Measurements from ENCODE around the gene KRTAP6-1. TPM values are rescaled to one million over a fixed set of nuclear protein-coding genes. Genes with fewer than 3 reads are reported as not detected.

Gene KRTAP6-1
- total and polyA plus RNA-seq, 10 of the 15 experiments (the other 5 are each of a cell fraction or from before 2014, with no cell fraction given): 0.16 TPM; not detected in 9

- H3K4me1 ChIP-seq (ENCODE audit: control insufficient read depth, insufficient read depth, low read length): no peaks in the 10 kb centered on the region
- FAIRE-seq: no peak
- H3K36me3 ChIP-seq (ENCODE audit: control insufficient read depth in 2 of 2, insufficient read depth in 2 of 2, low read length in 1 of 2): no peaks in the 10 kb centered on the region
- no peak overlapping the region for H3K27ac ChIP-seq (ENCODE audit: control insufficient read depth, insufficient read depth)
- ATAC-seq: no peak
- H3K9ac ChIP-seq (ENCODE audit: control insufficient read depth, insufficient read depth, low read length): no peak overlapping the region
- H4K20me1 ChIP-seq (ENCODE audit: control insufficient read depth, insufficient read depth): no peaks in the 10 kb centered on the region
- SMC1A ChIA-PET (ENCODE audit: uncharacterized antibody, unreplicated experiment): no interaction called here
- H3K4me3 ChIP-seq: no peak overlapping the region
- no peaks in the 10 kb centered on the region for H3K27me3 ChIP-seq (replicated peaks in 1 of 2; ENCODE audit: control insufficient read depth in 2 of 2, insufficient read depth in 2 of 2, low read length in 1 of 2)
- H3K9me3 ChIP-seq (replicated peaks; ENCODE audit: control insufficient read depth, insufficient read depth, low read length): no peaks in the 10 kb centered on the region
- no peak overlapping the region for H2AFZ ChIP-seq (ENCODE audit: control insufficient read depth, low read depth, low read length)
- POLR2A ChIA-PET: no interaction called here
- RAD21 ChIA-PET (ENCODE audit: unreplicated experiment): no interaction called here
- intact Hi-C loops (cut with micrococcal nuclease; ENCODE audit: unreplicated experiment): no loop called here
- in situ Hi-C loops (cut with MboI): no loop called here
- no peaks in the 10 kb centered on the region for H3K79me2 ChIP-seq (ENCODE audit: control insufficient read depth, insufficient read depth, low read length)
- BruUV-seq (replicated peaks): no TSS peak
- H3K4me2 ChIP-seq (ENCODE audit: control insufficient read depth, insufficient read depth): no peak overlapping the region
- TF ChIP-seq EP300 (IDR thresholded peaks at IDR 0.05; ENCODE audit: borderline replicate concordance in 1 of 2, control insufficient read depth in 1 of 2, low read depth in 2 of 2, low read length in 2 of 2): no peak
- TF ChIP-seq PKNOX1 (IDR thresholded peaks at IDR 0.05): no peak
- no peak for TF ChIP-seq IRF4 (IDR thresholded peaks at IDR 0.05; ENCODE audit: low read depth, low read length)
- TF ChIP-seq IRF3 (IDR thresholded peaks at IDR 0.05): no peak
- no peak for TF ChIP-seq RELB (IDR thresholded peaks at IDR 0.05; ENCODE audit: low read depth)
- TF ChIP-seq HDAC2 (IDR thresholded peaks at IDR 0.05): no peak
- TF ChIP-seq IKZF1 (conservative IDR thresholded peaks at IDR 0.05): no peak
- no peak for TF ChIP-seq NR2C1 (IDR thresholded peaks at IDR 0.05)
- TF ChIP-seq MEF2B (IDR thresholded peaks at IDR 0.05; ENCODE audit: partially characterized antibody, poor library complexity, severe bottlenecking): no peak
- no peak for TF ChIP-seq TCF12 (IDR thresholded peaks at IDR 0.05; ENCODE audit: low read depth, low read length)
- TF ChIP-seq REST (IDR thresholded peaks at IDR 0.05; ENCODE audit: low read depth, low read length): no peak
- TF ChIP-seq JUND (IDR thresholded peaks at IDR 0.05; ENCODE audit: low read depth, low read length): no peak
- no peak for DNase-seq (ENCODE audit: low read depth, low spot score)
- CTCF ChIA-PET: no interaction called here
- WGBS (ENCODE audit: insufficient coverage, insufficient replicate concordance, low lambda C conversion rate, missing lambda C conversion rate): 12% methylated on average over 3 of the region's 3 CpGs
Measured at GRCh38 chr21:30580132-30580531, 33.6 kb downstream of the KRTAP6-1 start.

All from GM12878 (cell line).